Neuronal stem cell (in vitro differentiated cells): ENCODE results near the gene ZC3H12C.

Source experiments
- DNase-seq: peaks from one replicate; pipeline ENCODE4 v3.0.0-alpha.2; 2013; ENCODE audit warnings: low spot score
- H2AFZ ChIP-seq: one replicate; pipeline ENCODE4 v1.6.1; 2013; ENCODE audit warnings: mild to moderate bottlenecking, low read length, inconsistent platforms
- H2AK5ac ChIP-seq: 2 replicates; pipeline ENCODE4 v1.6.1; 2013; ENCODE audit warnings: low read depth, mild to moderate bottlenecking, inconsistent platforms, low read length, moderate library complexity, mixed read lengths
- H2BK120ac ChIP-seq: 2 replicates; pipeline ENCODE4 v1.6.1; 2013; ENCODE audit warnings: low read depth, mild to moderate bottlenecking, inconsistent platforms, low read length, moderate library complexity, mixed read lengths
- H2BK12ac ChIP-seq: one replicate; pipeline ENCODE4 v1.6.1; 2013; ENCODE audit warnings: low read length, inconsistent platforms
- H2BK15ac ChIP-seq: 2 replicates; pipeline ENCODE4 v1.6.1; 2013; ENCODE audit warnings: mild to moderate bottlenecking, low read length, inconsistent platforms, mixed read lengths
- H2BK5ac ChIP-seq: one replicate; pipeline ENCODE4 v1.6.1; 2013; ENCODE audit warnings: inconsistent platforms, mild to moderate bottlenecking, low read length, moderate library complexity
- H3K14ac ChIP-seq: one replicate; pipeline ENCODE4 v1.6.1; 2013; ENCODE audit warnings: low read length, inconsistent platforms
- H3K18ac ChIP-seq: 2 replicates; pipeline ENCODE4 v1.6.1; 2013; ENCODE audit warnings: low read length, inconsistent platforms
- H3K23ac ChIP-seq: 2 replicates; pipeline ENCODE4 v1.6.1; 2013; ENCODE audit warnings: low read depth, mild to moderate bottlenecking, mixed read lengths, low read length, inconsistent platforms; ENCODE audit not compliant: poor library complexity
- H3K27ac ChIP-seq: replicated peaks from 3 replicates; pipeline ENCODE4 v1.5.1; 2013; ENCODE audit warnings: low read length, inconsistent platforms
- H3K27me3 ChIP-seq, 3 experiments: 2 replicates each; pipeline ENCODE4 v1.6.1; 2013; ENCODE audit warnings: low read length in 3 of 3, mild to moderate bottlenecking in 2 of 3, inconsistent platforms in 1 of 3, low read depth in 1 of 3, mixed read lengths in 1 of 3, moderate library complexity in 1 of 3; ENCODE audit not compliant: control insufficient read depth in 3 of 3, insufficient read depth in 3 of 3
- H3K36me3 ChIP-seq, 2 donors: replicated peaks in 1 of 2; 2 replicates each; pipeline ENCODE4 v1.6.1; 2013; ENCODE audit warnings: low read length in 2 of 2; ENCODE audit not compliant: control insufficient read depth in 2 of 2, insufficient read depth in 2 of 2
- H3K4ac ChIP-seq: 2 replicates; pipeline ENCODE4 v1.6.1; 2013; ENCODE audit warnings: inconsistent platforms, mild to moderate bottlenecking, low read length, moderate library complexity
- H3K4me1 ChIP-seq, 2 donors: 1 replicate in 1 of 2; 2 replicates in 1 of 2; pipeline ENCODE4 v1.6.1; 2013; ENCODE audit warnings: low read length in 2 of 2, low read depth in 1 of 2; ENCODE audit not compliant: control insufficient read depth in 2 of 2, insufficient read depth in 1 of 2
- H3K4me2 ChIP-seq: one replicate; pipeline ENCODE4 v1.6.1; 2013; ENCODE audit warnings: mild to moderate bottlenecking, low read length, inconsistent platforms; ENCODE audit not compliant: insufficient read depth, poor library complexity, severe bottlenecking
- H3K4me3 ChIP-seq, 2 donors: 2 replicates each; pipeline ENCODE4 v1.5.1; 2013; ENCODE audit warnings: low read length in 2 of 2, mild to moderate bottlenecking in 2 of 2, inconsistent platforms in 1 of 2, moderate library complexity in 1 of 2
- H3K79me1 ChIP-seq: one replicate; pipeline ENCODE4 v1.6.1; 2013; ENCODE audit warnings: low read depth, mild to moderate bottlenecking, inconsistent platforms, low read length, moderate library complexity
- H3K9ac ChIP-seq: one replicate; pipeline ENCODE4 v1.6.1; 2013; ENCODE audit warnings: mild to moderate bottlenecking, low read depth, low read length, inconsistent platforms; ENCODE audit not compliant: poor library complexity
- H3K9me3 ChIP-seq, 2 donors: replicated peaks in 1 of 2; 2 replicates each; pipeline versions ENCODE3 to v1.6.1; 2013; ENCODE audit warnings: low read length in 2 of 2, mild to moderate bottlenecking in 2 of 2, inconsistent platforms in 1 of 2, low read depth in 1 of 2, mixed read lengths in 1 of 2, moderate library complexity in 1 of 2; ENCODE audit not compliant: control insufficient read depth in 2 of 2, insufficient read depth in 1 of 2
- H4K8ac ChIP-seq: one replicate; pipeline ENCODE4 v1.6.1; 2013; ENCODE audit warnings: low read depth, mild to moderate bottlenecking, inconsistent platforms, low read length, moderate library complexity
- H4K91ac ChIP-seq: one replicate; pipeline ENCODE4 v1.6.1; 2013; ENCODE audit warnings: low read length, low read depth, mild to moderate bottlenecking, inconsistent platforms; ENCODE audit not compliant: poor library complexity
- WGBS, 2 donors: extraction: QIAGEN DNeasy Blood & Tissue Kit; methylation state at CpG; one replicate each; pipeline ENCODE4 v1.1.7; 2013; ENCODE audit warnings: missing lambda C conversion rate in 2 of 2, mixed read lengths in 1 of 2; ENCODE audit not compliant: insufficient read length in 2 of 2, insufficient replicate concordance in 1 of 2; ENCODE audit errors: extremely low coverage in 2 of 2; 5-methylcytosine and 5-hydroxymethylcytosine counted together

The ZC3H12C gene

DNA sequence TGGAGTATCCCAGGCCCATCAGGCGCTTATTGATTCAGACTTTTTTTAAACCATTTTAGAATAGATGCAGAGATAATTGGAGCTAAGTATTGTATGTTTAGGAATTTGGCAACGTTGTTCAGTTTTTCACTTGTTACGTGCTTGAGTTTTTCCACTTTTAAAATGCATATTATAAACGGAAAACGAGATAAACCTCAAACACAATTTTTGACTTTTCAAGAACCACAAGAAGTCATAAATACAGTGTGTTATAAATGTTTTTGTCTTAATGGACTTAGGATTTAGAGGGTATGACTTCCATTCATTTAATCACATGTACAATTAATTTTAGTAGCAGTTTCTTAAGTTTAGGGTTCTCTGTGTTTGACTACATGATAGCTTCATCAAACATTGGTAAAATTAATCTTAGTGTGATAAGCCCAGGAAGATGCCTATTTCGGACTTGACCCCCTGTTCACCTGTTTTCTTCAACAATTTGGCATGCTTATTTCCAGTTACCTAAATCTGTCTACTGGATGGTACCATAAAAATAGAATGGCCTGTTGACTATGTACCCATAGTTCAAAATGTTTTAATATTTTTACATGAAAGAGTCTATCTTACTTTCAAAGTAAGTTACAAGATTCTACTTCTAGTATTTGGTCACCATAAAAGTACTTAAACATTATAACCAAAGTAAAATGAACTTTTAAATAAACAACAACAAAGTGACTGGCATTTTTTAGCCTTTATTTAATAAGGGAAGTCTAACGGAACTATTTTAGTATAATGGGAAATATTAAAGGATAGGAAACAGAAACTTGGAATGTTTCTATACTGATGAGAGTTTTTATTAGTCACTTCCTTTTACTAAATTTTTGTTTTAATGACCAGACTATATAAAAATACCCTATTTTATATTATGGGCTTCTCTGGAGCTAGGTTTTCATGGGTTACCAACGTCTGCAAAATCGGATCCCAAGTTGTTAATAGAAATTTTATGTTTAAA is 1.4 kb downstream of the ZC3H12C start:
- Histone ChIP-seq H3K9ac (no peak overlapping the region), H3K27me3 (peaks cover 0 to 15% (median 0%) of the 10 kb centered on the region in 3 experiments), H2BK5ac (no peak overlapping the region), H2AK5ac (no peak overlapping the region), H2BK120ac (no peak overlapping the region), H2BK12ac (no peak overlapping the region), H3K4ac (no peak overlapping the region), H3K4me3 (peak overlapping the region in 1 of 2 donors; percentile 81), H3K4me2 (no peak overlapping the region), H3K36me3 (peaks cover 0 to 5% of the 10 kb centered on the region in 2 donors), H3K79me1 (peaks cover 4% of the 10 kb centered on the region), H4K91ac (no peak overlapping the region), H3K27ac (no peak overlapping the region), H2BK15ac (no peak overlapping the region), H3K23ac (no peak overlapping the region), H4K8ac (no peak overlapping the region), H2AFZ (peak overlapping the region; percentile 95), H3K9me3 (no peaks in the 10 kb centered on the region), H3K4me1 (peaks cover 4 to 6% of the 10 kb centered on the region in 2 donors), H3K18ac (no peak overlapping the region), H3K14ac (no peak overlapping the region)
- no CpG with 5 or more reads among the region's 9 CpGs for WGBS, 2 donors
- no peak for DNase-seq

DNA sequence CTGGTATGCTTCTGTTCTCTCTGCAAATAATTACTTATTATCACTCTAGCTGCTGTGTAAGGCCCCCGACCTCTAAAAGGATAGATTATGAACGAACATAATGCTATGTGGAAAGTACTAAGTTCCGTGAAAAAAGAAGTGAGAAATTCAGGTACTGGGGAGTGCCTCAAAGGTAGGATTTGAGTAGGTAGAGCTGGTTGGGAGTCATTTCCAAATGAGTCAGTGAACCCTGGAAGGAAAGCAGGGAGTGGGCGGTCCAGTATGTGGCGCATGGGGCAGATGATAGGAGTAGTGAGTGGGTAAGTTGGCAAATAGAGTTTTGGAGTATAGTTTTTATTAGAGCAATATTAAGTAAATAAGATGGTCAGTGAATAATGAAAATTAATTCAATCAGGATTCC is 2.4 kb downstream of the ZC3H12C start:
- H3K79me1 ChIP-seq: peaks cover 4% of the 10 kb centered on the region
- DNase-seq: no peak

DNA sequence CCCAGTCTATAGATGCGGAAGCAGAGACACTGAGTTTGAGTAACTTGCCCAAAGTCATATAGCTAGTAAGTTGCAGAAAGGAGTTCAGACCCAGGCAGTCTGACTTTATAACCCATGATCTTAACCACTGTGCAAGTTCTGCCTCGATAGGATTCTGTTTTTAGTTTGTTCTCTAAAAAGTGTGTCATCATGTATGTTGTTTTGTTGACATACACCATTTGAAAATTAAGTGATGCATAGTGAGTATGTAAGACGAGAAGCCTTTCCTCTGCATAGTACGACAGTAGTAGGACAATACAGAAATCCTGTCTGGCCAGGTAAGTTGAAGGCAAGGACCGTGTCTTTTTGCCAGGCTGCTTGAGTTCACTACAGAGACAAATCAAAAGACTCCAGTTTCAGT is 3.3 kb downstream of the ZC3H12C start:
- H3K27ac ChIP-seq: no peak overlapping the region
- H3K9ac ChIP-seq: no peak overlapping the region
- H3K36me3 ChIP-seq: peaks cover 0 to 8% of the 10 kb centered on the region in 2 donors
- H2BK5ac ChIP-seq: no peak overlapping the region
- H3K79me1 ChIP-seq: peaks cover 4% of the 10 kb centered on the region
- H3K4me1 ChIP-seq: peaks cover 4 to 6% of the 10 kb centered on the region in 2 donors
- no peak overlapping the region for H2AK5ac ChIP-seq
- H4K91ac ChIP-seq: no peak overlapping the region
- H3K4me3 ChIP-seq: no peak overlapping the region
- no peak overlapping the region for H3K23ac ChIP-seq
- no peak overlapping the region for H2AFZ ChIP-seq
- no CpG with 5 or more reads among the region's 5 CpGs for WGBS, 2 donors
- H3K27me3 ChIP-seq: peaks cover 0 to 3% (median 0%) of the 10 kb centered on the region in 3 experiments
- no peak overlapping the region for H2BK120ac ChIP-seq
- no peak for DNase-seq
- H2BK15ac ChIP-seq: no peak overlapping the region
- no peak overlapping the region for H3K4me2 ChIP-seq
- H3K18ac ChIP-seq: no peak overlapping the region
- H4K8ac ChIP-seq: no peak overlapping the region
- H3K4ac ChIP-seq: no peak overlapping the region
- H3K14ac ChIP-seq: no peak overlapping the region
- peaks cover 0 to 11% of the 10 kb centered on the region in 2 donors for H3K9me3 ChIP-seq
- H2BK12ac ChIP-seq: no peak overlapping the region

More for the DNA sequence above, 2.4 kb downstream of the ZC3H12C start:
- Histone ChIP-seq H3K4me2 (no peak overlapping the region), H3K27ac (no peak overlapping the region), H4K8ac (no peak overlapping the region), H2BK5ac (no peak overlapping the region), H3K9me3 (peaks cover 0 to 8% of the 10 kb centered on the region in 2 donors), H3K9ac (no peak overlapping the region), H3K27me3 (peaks cover 0 to 8% (median 0%) of the 10 kb centered on the region in 3 experiments), H2BK120ac (no peak overlapping the region), H3K4me1 (peaks cover 4 to 6% of the 10 kb centered on the region in 2 donors), H3K4me3 (no peak overlapping the region), H2BK15ac (no peak overlapping the region), H2BK12ac (no peak overlapping the region), H2AK5ac (no peak overlapping the region), H3K4ac (no peak overlapping the region), H3K14ac (no peak overlapping the region), H3K23ac (no peak overlapping the region), H3K36me3 (peaks cover 0 to 8% of the 10 kb centered on the region in 2 donors), H4K91ac (no peak overlapping the region), H2AFZ (no peak overlapping the region), H3K18ac (no peak overlapping the region)
- no CpG with 5 or more reads among the region's 5 CpGs for WGBS, 2 donors

DNA sequence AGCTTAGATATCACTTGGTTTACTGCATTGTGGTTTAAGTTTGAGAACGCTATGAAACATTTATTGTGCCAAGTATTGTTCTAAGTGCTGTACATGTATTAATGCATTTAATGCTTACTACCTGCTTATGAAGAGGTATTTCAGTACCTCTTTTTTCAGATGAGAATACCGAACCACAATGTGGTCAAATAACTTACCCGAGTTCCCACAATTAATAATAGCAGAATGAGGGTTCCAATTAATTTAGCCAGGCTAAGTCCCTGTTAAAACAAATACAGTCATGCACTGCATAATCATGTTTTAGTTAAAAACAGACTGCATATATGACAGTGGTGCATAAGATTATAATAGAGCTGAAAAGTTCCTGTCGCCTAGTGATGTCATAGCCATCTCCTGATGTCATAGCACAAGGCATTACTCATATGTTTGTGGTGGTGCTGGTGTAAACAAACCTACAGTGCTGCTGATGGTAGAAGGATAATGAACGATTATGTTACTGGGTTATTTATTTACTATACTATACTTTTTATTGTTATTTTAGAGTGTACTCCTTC is 4.3 kb downstream of the ZC3H12C start:
- H3K27me3 ChIP-seq: no peaks in the 10 kb centered on the region
- no peak overlapping the region for H3K14ac ChIP-seq
- WGBS, 2 donors: no CpG with 5 or more reads among the region's 5 CpGs
- H2BK15ac ChIP-seq: no peak overlapping the region
- no peak overlapping the region for H4K8ac ChIP-seq
- H3K9me3 ChIP-seq: peaks cover 2 to 19% of the 10 kb centered on the region in 2 donors
- H3K23ac ChIP-seq: no peak overlapping the region
- no peak overlapping the region for H2AK5ac ChIP-seq
- H2BK120ac ChIP-seq: no peak overlapping the region
- H3K4me1 ChIP-seq: peaks cover 0 to 6% of the 10 kb centered on the region in 2 donors
- H3K18ac ChIP-seq: no peak overlapping the region
- no peak overlapping the region for H3K9ac ChIP-seq
- H2AFZ ChIP-seq: no peak overlapping the region
- peaks cover 2 to 16% of the 10 kb centered on the region in 2 donors for H3K36me3 ChIP-seq
- no peak overlapping the region for H2BK5ac ChIP-seq
- no peak overlapping the region for H2BK12ac ChIP-seq
- H4K91ac ChIP-seq: no peak overlapping the region
- H3K4ac ChIP-seq: no peak overlapping the region
- no peak overlapping the region for H3K4me2 ChIP-seq
- peaks cover 1% of the 10 kb centered on the region for H3K79me1 ChIP-seq
- H3K27ac ChIP-seq: no peak overlapping the region
- DNase-seq: no peak
- H3K4me3 ChIP-seq: no peak overlapping the region
